Adrenal gland (tissue), 12 donors: ENCODE measurements around the gene LHX4. TPM values are rescaled to one million over a fixed set of nuclear protein-coding genes. Genes with fewer than 3 reads are reported as not detected.

Source experiments
- DNase-seq, 7 donors: peaks; one replicate each; pipeline ENCODE4 v3.0.0-alpha.2; 2019 to 2020
- H3K27ac ChIP-seq, 5 donors: fragments of 200-600 bp; sonication (generic) in 4 of 5; 1 replicate in 3 of 5; 2 replicates in 2 of 5; pipeline versions ENCODE4 v1.5.1 to v1.8.0; 2016 to 2020; ENCODE audit warnings: mild to moderate bottlenecking in 1 of 5
- H3K27me3 ChIP-seq: fragments of 200-600 bp; 2 replicates; pipeline ENCODE4 v1.8.0; 2021
- H3K36me3 ChIP-seq, 2 donors: fragments of 200-600 bp; replicated peaks in 1 of 2; 1 replicate in 1 of 2; 2 replicates in 1 of 2; pipeline versions ENCODE4 v1.5.1 to v1.8.0; 2018 to 2022
- H3K4me1 ChIP-seq, 2 donors: fragments of 200-600 bp; replicated peaks in 1 of 2; 1 replicate in 1 of 2; 2 replicates in 1 of 2; pipeline versions ENCODE4 v1.5.1 to v1.8.0; 2018 to 2021
- H3K4me3 ChIP-seq, 4 donors: fragments of 200-600 bp; sonication (generic) in 3 of 4; one replicate each; pipeline ENCODE4 v1.5.1; 2016 to 2018
- H3K9me3 ChIP-seq, 3 donors: fragments of 200-600 bp; sonication (generic) in 1 of 3; replicated peaks in 1 of 3; 1 replicate in 2 of 3; 2 replicates in 1 of 3; pipeline versions ENCODE4 v1.5.1 to v1.8.0; 2016 to 2021
- POLR2A ChIP-seq, 2 donors: fragments of 450-650 bp; IDR thresholded peaks; one replicate each; pipeline ENCODE4 v1.6.1; 2017; ENCODE audit warnings: antibody characterized with exemption in 2 of 2, mild to moderate bottlenecking in 2 of 2, moderate library complexity in 1 of 2
- WGBS, 4 donors: extraction: QIAGEN DNeasy Blood & Tissue Kit in 2 of 4; methylation state at CpG; one replicate each; pipeline versions ENCODE4 v1.1.5 to v1.1.7; 2013 to 2017; 5-methylcytosine and 5-hydroxymethylcytosine counted together
- intact Hi-C, 2 donors: fragments of 100-400 bp; cut with DNase I; formaldehyde crosslinking; loops; one replicate each; pipeline versions ENCODE4 v1.14.1 to v1.15.0; 2022 to 2023
- polyA plus RNA-seq, 3 donors: library from polyadenylated mRNA; stranded (reverse); fragments of 200-250 nt in 2 of 3; fragments of 350-450 nt in 1 of 3; fragmentation: Illumina TruSeq in 1 of 3; extraction: RNeasy Lipid Tissue Mini Kit (QIAGEN cat#74804) in 1 of 3; gene quantifications; one replicate each; pipeline ENCODE4 v1.2.3, GENCODE V29; 2013 to 2014
- total RNA-seq, 9 donors: library from RNA; depleted of rRNA in 4 of 9; stranded (reverse); fragments of >200 nt in 4 of 9; fragments of 120-200 nt in 1 of 9; fragmentation: NEBNext Ultra II Directional in 1 of 9; extraction: Animal tissue kit (Norgen Biotek cat#: 25700) in 1 of 9; gene quantifications; one replicate each; pipeline versions ENCODE4 v1.1.0 to v1.2.4, GENCODE V29; 2013 to 2023
- TF ChIP-seq, protein P1 (sequence below), 6 experiments: fragments of 450-650 bp in 4 of 6; fragments of 200-600 bp in 2 of 6; sonication (generic) in 1 of 6; IDR thresholded peaks; 1 replicate in 5 of 6; 2 replicates in 1 of 6; pipeline versions ENCODE4 v1.5.1 to v1.8.0; 2016 to 2021; ENCODE audit warnings: antibody characterized with exemption in 6 of 6, mild to moderate bottlenecking in 2 of 6, moderate library complexity in 1 of 6
- donor health status: healthy with polysubstance abuse.
- donor health status: Bipolar disorder and iron deficiency.
- donor health status: DM: yes; HTN: yes; CAD: no.
- donor health status: DM: no; HTN: no; CAD: no.
- donor health status: DM: no; HTN: no; CAD: no.
- donor health status: DM: yes; HTN: yes; CAD: no.

LHX4 gene
- total and polyA plus RNA-seq, 12 donors = not detected

- peaks cover 10% of the 10 kb centered on the region for H3K27me3 ChIP-seq
- WGBS, 4 donors = 70 to 78% (median 73%) methylated on average over 4 of the region's 4 CpGs
These were observed 21.8 kb upstream of the LHX4 start for GRCh38 chr1:180208264-180208663.

GRCh38 chr1:180210008-180210620 lies 19.9 kb upstream of the LHX4 start:
- no peaks in the 10 kb centered on the region for H3K9me3 ChIP-seq
- intact Hi-C loops = no loop called here
- H3K4me3 ChIP-seq = no peak overlapping the region
- H3K36me3 ChIP-seq = no peaks in the 10 kb centered on the region
- 84 to 92% (median 87%) methylated on average over 3 to 4 of the region's 4 CpGs for WGBS, 4 donors
- DNase-seq = no peak
- TF ChIP-seq, protein P1, sequence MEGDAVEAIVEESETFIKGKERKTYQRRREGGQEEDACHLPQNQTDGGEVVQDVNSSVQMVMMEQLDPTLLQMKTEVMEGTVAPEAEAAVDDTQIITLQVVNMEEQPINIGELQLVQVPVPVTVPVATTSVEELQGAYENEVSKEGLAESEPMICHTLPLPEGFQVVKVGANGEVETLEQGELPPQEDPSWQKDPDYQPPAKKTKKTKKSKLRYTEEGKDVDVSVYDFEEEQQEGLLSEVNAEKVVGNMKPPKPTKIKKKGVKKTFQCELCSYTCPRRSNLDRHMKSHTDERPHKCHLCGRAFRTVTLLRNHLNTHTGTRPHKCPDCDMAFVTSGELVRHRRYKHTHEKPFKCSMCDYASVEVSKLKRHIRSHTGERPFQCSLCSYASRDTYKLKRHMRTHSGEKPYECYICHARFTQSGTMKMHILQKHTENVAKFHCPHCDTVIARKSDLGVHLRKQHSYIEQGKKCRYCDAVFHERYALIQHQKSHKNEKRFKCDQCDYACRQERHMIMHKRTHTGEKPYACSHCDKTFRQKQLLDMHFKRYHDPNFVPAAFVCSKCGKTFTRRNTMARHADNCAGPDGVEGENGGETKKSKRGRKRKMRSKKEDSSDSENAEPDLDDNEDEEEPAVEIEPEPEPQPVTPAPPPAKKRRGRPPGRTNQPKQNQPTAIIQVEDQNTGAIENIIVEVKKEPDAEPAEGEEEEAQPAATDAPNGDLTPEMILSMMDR (IDR thresholded peaks at IDR 0.05) = no peak
- TF ChIP-seq POLR2A (IDR thresholded peaks at IDR 0.05) = no peak
- H3K27ac ChIP-seq = no peak overlapping the region
- peaks cover 10% of the 10 kb centered on the region for H3K27me3 ChIP-seq
- no peaks in the 10 kb centered on the region for H3K4me1 ChIP-seq

More at GRCh38 chr1:180208264-180208663, 21.8 kb upstream of the LHX4 start:
- no peak for TF ChIP-seq POLR2A (IDR thresholded peaks at IDR 0.05)
- TF ChIP-seq, protein P1 (IDR thresholded peaks at IDR 0.05) = no peak
- DNase-seq = no peak
- Histone ChIP-seq H3K36me3 (no peaks in the 10 kb centered on the region), H3K9me3 (no peaks in the 10 kb centered on the region), H3K4me3 (no peak overlapping the region), H3K27ac (no peak overlapping the region), H3K4me1 (no peaks in the 10 kb centered on the region)
- intact Hi-C loops = no loop called here

GRCh38 chr1:180211156-180211859 lies 18.8 kb upstream of the LHX4 start:
- no peak overlapping the region for H3K27ac ChIP-seq
- no peak for DNase-seq
- no peak overlapping the region for H3K4me3 ChIP-seq
- intact Hi-C loops = no loop called here
- peaks cover 10% of the 10 kb centered on the region for H3K27me3 ChIP-seq
- TF ChIP-seq, protein P1 (IDR thresholded peaks at IDR 0.05) = no peak
- no peak for TF ChIP-seq POLR2A (IDR thresholded peaks at IDR 0.05)
- H3K4me1 ChIP-seq = no peaks in the 10 kb centered on the region
- no peaks in the 10 kb centered on the region for H3K9me3 ChIP-seq
- H3K36me3 ChIP-seq = no peaks in the 10 kb centered on the region
- 86 to 92% (median 87%) methylated on average over 12 of the region's 12 CpGs for WGBS, 4 donors

- Histone ChIP-seq H3K27ac (no peak overlapping the region), H3K36me3 (no peaks in the 10 kb centered on the region), H3K4me1 (no peaks in the 10 kb centered on the region), H3K9me3 (no peaks in the 10 kb centered on the region), H3K4me3 (no peak overlapping the region), H3K27me3 (peaks cover 10% of the 10 kb centered on the region)
- TF ChIP-seq POLR2A (IDR thresholded peaks at IDR 0.05) = no peak
- TF ChIP-seq, protein P1 (IDR thresholded peaks at IDR 0.05) = no peak
- WGBS, 4 donors = 64 to 71% (median 69%) methylated on average over 8 of the region's 8 CpGs
- no peak for DNase-seq
- intact Hi-C loops = no loop called here
These were observed 18.2 kb upstream of the LHX4 start for GRCh38 chr1:180211860-180212229.
